A673 (cell line): Measurements from ENCODE around the gene GRK4.

Experiments
- CTCF ChIP-seq: fragments of 300-800, 200-600 bp; sonication (generic); conservative IDR thresholded peaks from 2 replicates; pipeline ENCODE4 v1.5.1; 2017; ENCODE audit warnings: low read depth, mild to moderate bottlenecking, antibody characterized with exemption, low read length, moderate library complexity, mixed read lengths
- EZH2 ChIP-seq: fragments of 200-600 bp; sonication (generic); IDR thresholded peaks from 2 replicates; pipeline ENCODE4 v1.6.1; 2017; ENCODE audit warnings: borderline replicate concordance, low read depth, mild to moderate bottlenecking, mixed read lengths, antibody characterized with exemption, low read length; ENCODE audit not compliant: poor library complexity, severe bottlenecking

DNA sequence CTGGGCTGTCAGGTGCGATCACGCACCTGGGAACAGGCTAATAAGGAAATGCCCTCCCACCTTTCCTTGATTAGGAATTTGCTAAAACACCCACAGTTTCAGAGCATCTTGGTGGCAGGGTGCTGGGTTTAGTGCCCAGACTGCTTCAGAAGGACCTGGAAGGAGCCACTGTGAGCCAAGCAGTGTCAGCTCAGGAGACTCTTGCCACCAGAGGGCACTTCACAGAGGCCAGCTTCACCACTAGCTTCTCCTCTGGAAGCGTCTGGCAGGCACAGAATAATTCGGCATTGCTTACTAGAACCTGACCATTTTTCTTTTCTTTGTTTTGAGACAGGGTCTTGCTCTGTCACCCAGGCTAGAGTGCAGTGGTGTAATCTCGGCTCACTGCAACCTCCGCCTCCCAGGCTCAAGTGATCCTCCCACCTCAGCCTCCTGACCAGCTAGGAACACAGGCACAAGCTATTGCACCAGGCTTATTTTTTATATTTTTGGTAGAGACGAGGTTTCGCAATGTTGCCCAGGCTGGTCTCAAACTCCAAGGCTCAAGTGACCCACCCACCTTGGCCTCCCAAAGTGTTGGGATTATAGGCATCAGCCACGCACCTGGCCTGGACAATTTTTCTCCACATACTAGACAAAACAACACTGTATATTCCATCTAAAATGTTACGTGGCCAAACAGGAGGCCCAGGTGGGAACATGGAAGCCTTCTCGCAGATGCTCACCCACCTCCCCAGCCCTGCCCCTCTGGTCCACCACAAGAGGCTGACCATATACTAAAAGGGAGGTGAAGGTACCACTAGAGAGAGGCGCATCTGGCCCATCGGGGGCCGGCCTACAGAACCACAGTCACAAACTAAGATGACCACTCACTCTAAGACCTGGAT lies 14.2 kb upstream of the GRK4 start:
- TF ChIP-seq CTCF (peak; percentile 50), EZH2 (no peak)
